NCI-H2171 (cell line): Measurements from ENCODE around the gene SORCS2.

ENCODE experiments used
- DNase-seq: peaks from one replicate; lab custom pipeline; 2025; lab: John Stamatoyannopoulos, UW

SORCS2 gene

GRCh38 chr4:7530082-7530481 is 337.7 kb downstream of the SORCS2 start:
- DNase-seq, result no peak

GRCh38 chr4:7530932-7531639 is 338.7 kb downstream of the SORCS2 start:
- no peak for DNase-seq

GRCh38 chr4:7531640-7531994 is 339.3 kb downstream of the SORCS2 start:
- DNase-seq, result no peak

GRCh38 chr4:7532043-7532442 is 339.7 kb downstream of the SORCS2 start:
- DNase-seq, result no peak

- DNase-seq, result no peak
Measured at GRCh38 chr4:7533267-7533666, 340.9 kb downstream of the SORCS2 start.

- DNase-seq, result no peak
Measured at GRCh38 chr4:7535094-7535493, 342.8 kb downstream of the SORCS2 start.

GRCh38 chr4:7535619-7536018 is 343.3 kb downstream of the SORCS2 start:
- DNase-seq, result no peak

GRCh38 chr4:7536876-7537275 is 344.5 kb downstream of the SORCS2 start:
- DNase-seq, result no peak

GRCh38 chr4:7537853-7538400 is 345.6 kb downstream of the SORCS2 start:
- DNase-seq, result no peak

GRCh38 chr4:7538518-7538917 is 346.2 kb downstream of the SORCS2 start:
- DNase-seq, result no peak

GRCh38 chr4:7539186-7539585 is 346.8 kb downstream of the SORCS2 start:
- no peak for DNase-seq

GRCh38 chr4:7539659-7540058 is 347.3 kb downstream of the SORCS2 start:
- peak; percentile 7 for DNase-seq

- DNase-seq, result no peak
Measured at GRCh38 chr4:7540206-7540605, 347.9 kb downstream of the SORCS2 start.

- DNase-seq, result no peak
Measured at GRCh38 chr4:7540654-7541413, 348.5 kb downstream of the SORCS2 start.

GRCh38 chr4:7541414-7541810 is 349.1 kb downstream of the SORCS2 start:
- no peak for DNase-seq

GRCh38 chr4:7542781-7543180 is 350.4 kb downstream of the SORCS2 start:
- DNase-seq, result no peak

GRCh38 chr4:7546152-7546808 is 353.9 kb downstream of the SORCS2 start:
- no peak for DNase-seq

GRCh38 chr4:7546809-7547367 is 354.6 kb downstream of the SORCS2 start:
- DNase-seq, result no peak

GRCh38 chr4:7547368-7548040 is 355.2 kb downstream of the SORCS2 start:
- peak; percentile 68 for DNase-seq

- DNase-seq, result no peak
Measured at GRCh38 chr4:7549866-7550265, 357.5 kb downstream of the SORCS2 start.

GRCh38 chr4:7552466-7552865 is 360.1 kb downstream of the SORCS2 start:
- DNase-seq, result no peak

GRCh38 chr4:7553280-7553679 is 360.9 kb downstream of the SORCS2 start:
- DNase-seq, result no peak
